ENCODE measurements around the gene CAMK1D.

Gene CAMK1D

DNA sequence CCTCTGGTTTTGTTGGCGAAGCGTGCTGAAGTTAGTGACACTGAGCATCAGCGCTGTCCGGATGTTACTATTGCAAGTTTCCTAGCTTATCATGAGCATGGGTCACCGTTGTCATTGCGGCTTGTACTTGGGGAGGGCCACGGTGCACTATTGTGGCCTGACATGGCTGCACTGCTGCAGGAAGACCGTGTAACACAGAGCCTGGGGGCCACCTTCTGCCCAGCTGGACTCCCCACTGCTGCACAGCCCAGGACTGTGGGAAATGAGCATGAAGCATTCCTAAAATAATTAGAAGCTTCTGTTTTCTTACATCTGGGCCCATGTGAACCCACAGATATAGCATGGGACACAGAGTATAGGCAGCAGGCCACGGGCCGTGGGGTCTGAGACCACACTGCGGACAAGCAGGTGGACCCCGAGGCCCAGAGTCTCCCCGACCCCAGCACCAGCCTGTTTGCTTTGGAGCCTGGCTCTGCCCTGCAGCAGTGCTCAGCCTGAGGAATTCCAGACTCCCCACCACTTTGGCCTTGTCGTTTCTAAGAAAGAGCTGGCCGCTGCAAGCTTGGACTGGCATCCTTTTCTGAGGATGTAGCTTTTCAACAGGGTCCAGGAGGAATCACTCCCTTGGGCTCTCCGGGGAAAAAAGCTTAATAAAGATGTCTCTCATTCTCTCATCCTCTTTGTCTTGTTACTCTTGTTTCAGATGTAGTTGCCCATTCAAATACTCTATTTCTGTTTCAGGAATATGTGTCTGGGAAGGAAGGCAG lies 473.0 kb downstream of the CAMK1D start:
- H3K9me3 ChIP-seq (ENCODE audit: control insufficient read depth in 5 of 5, low read length in 5 of 5), result no peaks in the 10 kb centered on the region
- H3K27ac ChIP-seq (ENCODE audit: low read depth, low read length), result no peak overlapping the region
- H3K9ac ChIP-seq (ENCODE audit: low read length in 5 of 5), result no peak overlapping the region
- H3K4me1 ChIP-seq (ENCODE audit: control insufficient read depth in 5 of 5, insufficient read depth in 5 of 5, low read length in 5 of 5), result peaks cover 0 to 6% (median 0%) of the 10 kb centered on the region in 5 donors
- H3K4me3 ChIP-seq (ENCODE audit: low read depth in 1 of 5, low read length in 5 of 5), result no peak overlapping the region
- H3K27me3 ChIP-seq (ENCODE audit: control insufficient read depth in 5 of 5, insufficient read depth in 4 of 5, low read length in 5 of 5), result no peaks in the 10 kb centered on the region
- H3K36me3 ChIP-seq (ENCODE audit: control insufficient read depth in 5 of 5, insufficient read depth in 5 of 5, low read length in 5 of 5), result peaks cover 0 to 25% (median 5%) of the 10 kb centered on the region in 5 donors

DNA sequence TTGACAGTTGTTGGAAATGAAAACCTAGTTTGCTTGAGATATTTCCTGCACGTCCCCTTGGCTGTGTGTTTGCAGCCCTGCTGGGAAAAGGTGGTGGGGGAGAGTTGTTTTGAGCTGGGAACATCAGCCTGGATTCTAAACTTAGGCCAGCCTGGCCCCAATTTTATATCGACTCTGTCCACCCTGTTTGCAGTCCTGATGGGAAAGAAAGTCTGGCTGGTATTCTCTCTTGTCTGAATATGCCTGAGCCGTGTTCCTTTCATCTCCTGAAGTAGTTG lies 473.5 kb downstream of the CAMK1D start:
- no peaks in the 10 kb centered on the region for H3K9me3 ChIP-seq (ENCODE audit: control insufficient read depth in 5 of 5, low read length in 5 of 5)
- no peak overlapping the region for H3K27ac ChIP-seq (ENCODE audit: low read depth, low read length)
- no peak overlapping the region for H3K9ac ChIP-seq (ENCODE audit: low read length in 5 of 5)
- H3K27me3 ChIP-seq (ENCODE audit: control insufficient read depth in 5 of 5, insufficient read depth in 4 of 5, low read length in 5 of 5), result no peaks in the 10 kb centered on the region
- peaks cover 0 to 6% (median 0%) of the 10 kb centered on the region in 5 donors for H3K4me1 ChIP-seq (ENCODE audit: control insufficient read depth in 5 of 5, insufficient read depth in 5 of 5, low read length in 5 of 5)
- no peak overlapping the region for H3K4me3 ChIP-seq (ENCODE audit: low read depth in 1 of 5, low read length in 5 of 5)
- H3K36me3 ChIP-seq (ENCODE audit: control insufficient read depth in 5 of 5, insufficient read depth in 5 of 5, low read length in 5 of 5), result peaks cover 0 to 27% (median 5%) of the 10 kb centered on the region in 5 donors

DNA sequence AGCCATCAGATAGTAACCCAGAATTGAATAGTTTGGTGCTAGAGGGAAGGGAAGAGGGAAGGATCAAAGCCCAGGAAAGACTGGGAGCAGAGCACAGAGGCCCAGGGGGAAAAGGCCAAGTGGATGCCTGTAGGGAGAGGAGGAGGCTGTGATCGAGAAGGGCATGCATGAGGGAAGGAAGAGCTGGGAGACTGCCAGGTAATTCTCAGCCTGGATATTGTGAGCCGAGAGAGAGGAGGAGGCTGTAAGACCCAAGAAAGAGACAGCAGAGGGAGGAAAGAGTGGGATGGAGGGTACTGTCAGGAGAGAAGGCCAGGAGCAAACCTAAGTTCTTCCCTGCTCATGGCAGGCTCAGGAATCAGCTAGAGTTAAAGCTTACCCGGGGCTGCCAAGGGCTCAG lies 474.0 kb downstream of the CAMK1D start:
- Histone ChIP-seq H3K4me1 (ENCODE audit: control insufficient read depth in 5 of 5, insufficient read depth in 5 of 5, low read length in 5 of 5) (peaks cover 0 to 6% (median 0%) of the 10 kb centered on the region in 5 donors), H3K9me3 (ENCODE audit: control insufficient read depth in 5 of 5, low read length in 5 of 5) (no peaks in the 10 kb centered on the region), H3K4me3 (ENCODE audit: low read depth in 1 of 5, low read length in 5 of 5) (no peak overlapping the region), H3K9ac (ENCODE audit: low read length in 5 of 5) (no peak overlapping the region), H3K36me3 (ENCODE audit: control insufficient read depth in 5 of 5, insufficient read depth in 5 of 5, low read length in 5 of 5) (peaks cover 0 to 30% (median 5%) of the 10 kb centered on the region in 5 donors), H3K27me3 (ENCODE audit: control insufficient read depth in 5 of 5, insufficient read depth in 4 of 5, low read length in 5 of 5) (no peaks in the 10 kb centered on the region), H3K27ac (ENCODE audit: low read depth, low read length) (no peak overlapping the region)

DNA sequence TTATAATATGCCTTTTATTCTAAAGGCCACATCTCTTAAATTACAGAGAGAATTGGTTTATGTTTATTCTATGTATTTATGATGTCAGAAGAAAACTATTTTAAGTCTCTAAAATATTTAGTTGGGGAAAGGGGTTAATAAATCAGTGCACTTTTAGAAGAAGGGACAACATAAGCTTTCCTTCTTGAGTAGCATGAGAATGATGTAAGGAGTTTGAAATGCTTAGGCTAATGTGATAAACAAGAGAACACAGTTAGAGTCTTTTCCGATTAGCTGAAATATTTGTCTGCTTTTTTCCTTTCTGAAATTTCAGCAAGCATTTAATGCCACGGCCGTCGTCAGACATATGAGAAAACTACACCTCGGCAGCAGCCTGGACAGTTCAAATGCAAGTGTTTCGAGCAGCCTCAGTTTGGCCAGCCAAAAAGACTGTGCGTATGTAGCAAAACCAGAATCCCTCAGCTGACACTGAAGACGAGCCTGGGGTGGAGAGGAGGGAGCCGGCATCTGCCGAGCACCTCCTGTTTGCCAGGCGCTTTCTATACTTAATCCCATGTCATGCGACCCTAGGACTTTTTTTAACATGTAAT lies 476.0 kb downstream of the CAMK1D start:
- Histone ChIP-seq H3K4me1 (ENCODE audit: control insufficient read depth in 5 of 5, insufficient read depth in 5 of 5, low read length in 5 of 5) (peaks cover 0 to 6% (median 0%) of the 10 kb centered on the region in 5 donors), H3K9me3 (ENCODE audit: control insufficient read depth in 5 of 5, low read length in 5 of 5) (no peaks in the 10 kb centered on the region), H3K27me3 (ENCODE audit: control insufficient read depth in 5 of 5, insufficient read depth in 4 of 5, low read length in 5 of 5) (no peaks in the 10 kb centered on the region), H3K4me3 (ENCODE audit: low read depth in 1 of 5, low read length in 5 of 5) (no peak overlapping the region), H3K9ac (ENCODE audit: low read length in 5 of 5) (no peak overlapping the region), H3K36me3 (ENCODE audit: control insufficient read depth in 5 of 5, insufficient read depth in 5 of 5, low read length in 5 of 5) (peaks cover 0 to 27% (median 7%) of the 10 kb centered on the region in 5 donors), H3K27ac (ENCODE audit: low read depth, low read length) (no peak overlapping the region)

DNA sequence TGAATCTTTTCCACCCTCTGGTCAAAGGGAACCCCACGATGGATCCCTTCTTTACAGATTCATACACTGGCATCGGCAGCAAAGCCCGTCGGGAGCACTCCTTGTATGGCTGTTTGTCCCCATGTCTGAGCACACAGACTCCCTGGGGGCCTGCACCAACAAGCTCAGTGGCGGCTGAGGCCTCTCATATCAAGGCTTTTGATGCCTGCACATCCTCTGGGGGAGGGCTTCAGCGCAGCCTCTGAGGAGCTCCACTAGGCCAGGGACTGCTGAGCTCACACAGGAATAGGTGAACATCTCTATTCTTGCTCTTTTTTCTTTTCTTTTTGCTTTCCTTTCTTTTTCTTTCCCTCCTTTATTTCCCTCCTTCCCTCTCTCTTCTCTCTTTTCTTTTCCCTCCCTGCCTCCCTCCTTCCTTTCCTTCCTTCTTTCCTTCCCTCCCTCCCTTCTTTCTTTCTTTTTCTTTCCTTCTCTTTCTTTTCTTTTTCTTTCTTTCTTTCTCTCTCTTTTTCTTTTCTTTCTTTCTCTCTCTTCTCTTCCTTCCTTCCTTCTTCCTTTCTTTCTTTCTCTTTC lies 477.5 kb downstream of the CAMK1D start:
- Histone ChIP-seq H3K27me3 (ENCODE audit: control insufficient read depth in 5 of 5, insufficient read depth in 4 of 5, low read length in 5 of 5) (no peaks in the 10 kb centered on the region), H3K4me3 (ENCODE audit: low read depth in 1 of 5, low read length in 5 of 5) (no peak overlapping the region), H3K9me3 (ENCODE audit: control insufficient read depth in 5 of 5, low read length in 5 of 5) (no peaks in the 10 kb centered on the region), H3K36me3 (ENCODE audit: control insufficient read depth in 5 of 5, insufficient read depth in 5 of 5, low read length in 5 of 5) (peaks cover 0 to 30% (median 14%) of the 10 kb centered on the region in 5 donors), H3K4me1 (ENCODE audit: control insufficient read depth in 5 of 5, insufficient read depth in 5 of 5, low read length in 5 of 5) (peaks cover 0 to 6% (median 0%) of the 10 kb centered on the region in 5 donors), H3K27ac (ENCODE audit: low read depth, low read length) (no peak overlapping the region), H3K9ac (ENCODE audit: low read length in 5 of 5) (no peak overlapping the region)

DNA sequence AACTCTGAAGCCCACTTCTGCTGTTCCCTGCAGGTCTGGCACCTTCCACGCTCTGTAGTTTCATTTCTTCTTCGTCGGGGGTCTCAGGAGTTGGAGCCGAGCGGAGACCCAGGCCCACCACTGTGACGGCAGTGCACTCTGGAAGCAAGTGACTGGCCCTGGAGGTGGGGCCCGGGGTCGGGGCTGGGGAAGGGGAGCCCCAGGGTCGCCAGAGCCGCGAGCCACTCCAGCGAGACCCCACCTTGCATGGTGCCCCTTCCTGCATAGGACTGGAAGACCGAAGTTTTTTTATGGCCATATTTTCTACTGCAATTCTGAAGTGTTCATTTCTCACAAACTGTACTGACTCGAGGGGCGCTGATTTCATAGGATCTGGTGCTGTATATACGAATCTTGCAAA lies 479.4 kb downstream of the CAMK1D start:
- Histone ChIP-seq H3K4me3 (ENCODE audit: low read depth in 1 of 5, low read length in 5 of 5) (no peak overlapping the region), H3K9me3 (ENCODE audit: control insufficient read depth in 5 of 5, low read length in 5 of 5) (no peaks in the 10 kb centered on the region), H3K36me3 (ENCODE audit: control insufficient read depth in 5 of 5, insufficient read depth in 5 of 5, low read length in 5 of 5) (peaks cover 0 to 33% (median 14%) of the 10 kb centered on the region in 5 donors), H3K9ac (ENCODE audit: low read length in 5 of 5) (no peak overlapping the region), H3K27ac (ENCODE audit: low read depth, low read length) (no peak overlapping the region), H3K4me1 (ENCODE audit: control insufficient read depth in 5 of 5, insufficient read depth in 5 of 5, low read length in 5 of 5) (no peaks in the 10 kb centered on the region), H3K27me3 (ENCODE audit: control insufficient read depth in 5 of 5, insufficient read depth in 4 of 5, low read length in 5 of 5) (no peaks in the 10 kb centered on the region)

DNA sequence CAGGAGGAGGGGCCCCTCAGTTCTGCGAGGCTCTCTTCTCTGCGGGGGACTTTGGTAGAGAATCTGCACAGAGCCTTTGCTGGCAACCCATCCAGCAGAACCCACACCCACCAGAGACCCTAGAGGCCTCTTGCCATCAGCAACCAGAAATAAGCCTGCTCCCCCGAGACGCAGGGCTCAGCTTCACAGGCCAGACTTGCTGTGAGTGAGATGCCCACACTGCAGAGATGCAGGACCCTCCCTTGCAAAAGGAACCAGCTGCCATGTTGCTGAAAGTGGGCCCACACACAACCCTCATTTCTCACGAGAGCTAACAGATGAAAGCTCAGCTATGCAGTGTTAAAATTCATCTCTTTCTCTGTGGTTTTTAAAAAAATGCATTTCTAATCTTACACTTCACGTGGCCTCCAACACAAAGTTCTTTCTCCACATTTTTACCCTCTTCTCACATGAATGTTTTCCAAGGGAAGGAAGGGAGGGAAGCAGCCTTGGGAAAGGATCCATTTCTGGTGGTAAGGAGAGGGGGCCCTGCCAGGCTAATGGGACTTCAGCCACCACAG lies 480.6 kb downstream of the CAMK1D start:
- Histone ChIP-seq H3K36me3 (ENCODE audit: control insufficient read depth in 5 of 5, insufficient read depth in 5 of 5, low read length in 5 of 5) (peaks cover 0 to 33% (median 14%) of the 10 kb centered on the region in 5 donors), H3K27ac (ENCODE audit: low read depth, low read length) (no peak overlapping the region), H3K9me3 (ENCODE audit: control insufficient read depth in 5 of 5, low read length in 5 of 5) (no peaks in the 10 kb centered on the region), H3K27me3 (ENCODE audit: control insufficient read depth in 5 of 5, insufficient read depth in 4 of 5, low read length in 5 of 5) (no peaks in the 10 kb centered on the region), H3K4me3 (ENCODE audit: low read depth in 1 of 5, low read length in 5 of 5) (no peak overlapping the region), H3K9ac (ENCODE audit: low read length in 5 of 5) (no peak overlapping the region), H3K4me1 (ENCODE audit: control insufficient read depth in 5 of 5, insufficient read depth in 5 of 5, low read length in 5 of 5) (no peaks in the 10 kb centered on the region)

DNA sequence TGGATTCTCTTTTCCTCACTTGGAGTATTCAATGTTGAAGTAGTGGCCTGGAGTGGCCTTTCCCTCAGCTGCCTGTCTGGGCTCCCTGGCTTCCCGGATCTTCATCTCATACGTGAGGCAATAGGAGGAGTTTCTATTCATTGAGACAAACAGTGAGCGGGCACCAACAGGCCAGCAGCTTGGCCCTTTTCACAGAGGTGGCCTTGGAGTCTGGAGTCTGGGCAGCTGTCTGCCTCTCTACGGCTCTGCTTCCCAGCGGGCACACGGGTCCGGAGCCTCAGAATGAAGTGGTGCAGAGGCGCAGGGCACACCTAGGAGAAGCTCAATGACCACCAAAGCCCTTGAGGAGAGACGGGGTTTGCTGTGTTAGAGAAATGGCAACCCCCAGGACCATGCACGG lies 482.7 kb downstream of the CAMK1D start:
- no peak overlapping the region for H3K27ac ChIP-seq (ENCODE audit: low read depth, low read length)
- peaks cover 0 to 20% (median 11%) of the 10 kb centered on the region in 5 donors for H3K36me3 ChIP-seq (ENCODE audit: control insufficient read depth in 5 of 5, insufficient read depth in 5 of 5, low read length in 5 of 5)
- H3K9me3 ChIP-seq (ENCODE audit: control insufficient read depth in 5 of 5, low read length in 5 of 5), result no peaks in the 10 kb centered on the region
- no peak overlapping the region for H3K4me3 ChIP-seq (ENCODE audit: low read depth in 1 of 5, low read length in 5 of 5)
- H3K27me3 ChIP-seq (ENCODE audit: control insufficient read depth in 5 of 5, insufficient read depth in 4 of 5, low read length in 5 of 5), result no peaks in the 10 kb centered on the region
- H3K4me1 ChIP-seq (ENCODE audit: control insufficient read depth in 5 of 5, insufficient read depth in 5 of 5, low read length in 5 of 5), result peaks cover 0 to 7% (median 0%) of the 10 kb centered on the region in 5 donors
- H3K9ac ChIP-seq (ENCODE audit: low read length in 5 of 5), result no peak overlapping the region

DNA sequence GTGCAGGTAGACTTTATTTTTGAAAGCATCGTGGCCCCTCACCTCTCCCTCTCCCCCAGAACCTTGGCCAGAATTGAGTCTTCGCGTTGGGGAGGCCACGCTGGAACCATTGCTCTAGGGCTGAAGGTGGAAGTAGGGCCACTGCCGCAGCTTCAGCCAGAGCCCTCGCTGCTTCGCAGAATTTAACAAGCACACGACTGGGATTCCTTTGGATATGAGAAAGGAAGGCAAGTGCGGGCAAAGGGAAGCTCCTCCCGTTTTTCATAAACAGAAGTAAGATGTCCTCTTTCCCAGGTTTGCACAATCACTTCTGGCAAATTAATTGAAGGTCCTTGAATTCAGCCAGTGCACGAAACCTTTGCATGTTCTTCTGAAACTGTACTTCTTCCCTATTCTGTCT lies 484.1 kb downstream of the CAMK1D start:
- Histone ChIP-seq H3K27me3 (ENCODE audit: control insufficient read depth in 5 of 5, insufficient read depth in 4 of 5, low read length in 5 of 5) (no peaks in the 10 kb centered on the region), H3K36me3 (ENCODE audit: control insufficient read depth in 5 of 5, insufficient read depth in 5 of 5, low read length in 5 of 5) (peaks cover 0 to 15% (median 8%) of the 10 kb centered on the region in 5 donors), H3K9ac (ENCODE audit: low read length in 5 of 5) (no peak overlapping the region), H3K27ac (ENCODE audit: low read depth, low read length) (no peak overlapping the region), H3K4me3 (ENCODE audit: low read depth in 1 of 5, low read length in 5 of 5) (no peak overlapping the region), H3K4me1 (ENCODE audit: control insufficient read depth in 5 of 5, insufficient read depth in 5 of 5, low read length in 5 of 5) (peaks cover 0 to 7% (median 0%) of the 10 kb centered on the region in 5 donors), H3K9me3 (ENCODE audit: control insufficient read depth in 5 of 5, low read length in 5 of 5) (no peaks in the 10 kb centered on the region)

DNA sequence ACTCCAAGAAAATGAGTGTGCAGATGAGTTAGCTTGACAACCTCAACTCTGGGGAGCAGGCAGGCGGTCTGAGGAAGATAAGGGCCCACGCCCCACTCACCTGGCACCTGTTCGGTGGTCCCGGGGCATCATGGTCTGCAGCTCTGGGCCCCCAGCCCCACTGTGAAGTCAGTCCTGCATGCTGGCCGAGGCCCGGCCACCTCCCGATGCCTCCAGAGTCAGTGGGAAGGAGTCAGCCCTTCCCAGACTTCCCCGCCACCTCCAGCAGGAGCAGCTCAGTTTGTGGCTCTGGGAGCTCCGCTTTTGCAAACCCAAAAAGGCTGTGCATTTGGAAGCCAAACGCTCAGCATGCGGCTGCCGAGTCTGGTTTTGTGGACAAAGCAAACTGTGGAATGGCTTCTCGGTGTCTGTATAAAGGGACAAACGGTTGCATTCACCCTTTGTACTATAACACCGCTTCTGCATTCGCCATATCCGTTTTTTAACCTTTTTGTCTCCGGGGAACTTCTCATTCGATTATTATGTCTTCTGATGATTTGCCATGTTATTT lies 484.8 kb downstream of the CAMK1D start:
- Histone ChIP-seq H3K36me3 (ENCODE audit: control insufficient read depth in 5 of 5, insufficient read depth in 5 of 5, low read length in 5 of 5) (peaks cover 0 to 15% (median 8%) of the 10 kb centered on the region in 5 donors), H3K9ac (ENCODE audit: low read length in 5 of 5) (no peak overlapping the region), H3K27ac (ENCODE audit: low read depth, low read length) (no peak overlapping the region), H3K4me3 (ENCODE audit: low read depth in 1 of 5, low read length in 5 of 5) (no peak overlapping the region), H3K27me3 (ENCODE audit: control insufficient read depth in 5 of 5, insufficient read depth in 4 of 5, low read length in 5 of 5) (no peaks in the 10 kb centered on the region), H3K9me3 (ENCODE audit: control insufficient read depth in 5 of 5, low read length in 5 of 5) (no peaks in the 10 kb centered on the region), H3K4me1 (ENCODE audit: control insufficient read depth in 5 of 5, insufficient read depth in 5 of 5, low read length in 5 of 5) (peaks cover 0 to 7% (median 0%) of the 10 kb centered on the region in 5 donors)

All from subcutaneous abdominal adipose tissue (tissue), 5 donors.